SU-DHL-6 (cell line): Measurements from ENCODE around the gene VENTX.
"Not testable (repeated sequence)": the region's sequence is repeated elsewhere in the genome, so short reads cannot be mapped to it uniquely, and the experiment has no call there.

Experiments used
- H2AFZ ChIP-seq: fragments of 200-600 bp; sonication (generic); 2 replicates; pipeline ENCODE4 v1.6.1; 2014; ENCODE audit warnings: low read depth, mild to moderate bottlenecking, moderate library complexity, mixed read lengths, antibody characterized with exemption, low read length; ENCODE audit not compliant: severe bottlenecking
- H3F3A ChIP-seq: fragments of 200-600 bp; shearing (Covaris generic); 2 replicates; pipeline ENCODE4 v1.6.0; 2016; ENCODE audit warnings: antibody characterized with exemption, mild to moderate bottlenecking; ENCODE audit not compliant: insufficient read depth
- H3K27ac ChIP-seq: fragments of 200-600 bp; sonication (generic); 2 replicates; pipeline ENCODE4 v1.5.1; 2016; ENCODE audit warnings: low read depth, mild to moderate bottlenecking, low read length, moderate library complexity, mixed read lengths
- H3K27me3 ChIP-seq: fragments of 200-600 bp; sonication (generic), shearing (Covaris generic); 2 replicates; pipeline ENCODE4 v1.6.0; 2014; ENCODE audit warnings: mild to moderate bottlenecking, low read length
- H3K36me3 ChIP-seq: fragments of 200-600 bp; sonication (generic); 2 replicates; pipeline ENCODE4 v1.6.1; 2014; ENCODE audit warnings: mild to moderate bottlenecking, low read length, mixed read lengths
- H3K4me2 ChIP-seq: fragments of 300-600, 200-600 bp; shearing (Covaris generic), sonication (generic); 2 replicates; pipeline ENCODE4 v1.6.0; 2014; ENCODE audit warnings: low read length, low read depth, mild to moderate bottlenecking; ENCODE audit not compliant: poor library complexity, severe bottlenecking
- H3K4me3 ChIP-seq: fragments of 200-600 bp; sonication (generic); 2 replicates; pipeline ENCODE4 v1.5.1; 2014; ENCODE audit warnings: antibody characterized with exemption, low read length, mild to moderate bottlenecking, mixed read lengths; ENCODE audit not compliant: insufficient read depth, poor library complexity, severe bottlenecking
- H3K79me2 ChIP-seq: fragments of 200-600 bp; sonication (generic); 2 replicates; pipeline ENCODE4 v1.6.1; 2014; ENCODE audit warnings: mild to moderate bottlenecking, low read length, moderate library complexity; ENCODE audit not compliant: insufficient read depth
- H3K9ac ChIP-seq: fragments of 200-600 bp; sonication (generic); 2 replicates; pipeline ENCODE4 v1.7.0; 2014; ENCODE audit warnings: mild to moderate bottlenecking, low read length
- H3K9me2 ChIP-seq: fragments of 200-600 bp; sonication (generic); replicated peaks from 2 replicates; pipeline ENCODE4 v1.6.1; 2014; ENCODE audit warnings: low read length; ENCODE audit not compliant: insufficient read depth
- H3K9me3 ChIP-seq: fragments of 200-600 bp; sonication (generic); 2 replicates; pipeline ENCODE4 v1.6.1; 2014; ENCODE audit warnings: low read length, mixed read lengths; ENCODE audit not compliant: insufficient read depth
- H4K20me1 ChIP-seq: fragments of 200-600 bp; sonication (generic); 2 replicates; pipeline ENCODE4 v1.6.1; 2014; ENCODE audit warnings: low read depth, mild to moderate bottlenecking, antibody characterized with exemption, low read length, moderate library complexity, mixed read lengths
- CTCF ChIP-seq: fragments of 200-600 bp; sonication (generic); IDR thresholded peaks from one replicate; pipeline ENCODE4 v1.5.1; 2017; ENCODE audit warnings: antibody characterized with exemption, mild to moderate bottlenecking, low read length, moderate library complexity; ENCODE audit not compliant: insufficient read depth, poor library complexity, severe bottlenecking
- EZH2phosphoT487 ChIP-seq: fragments of 200-600 bp; sonication (generic), shearing (Covaris generic); conservative IDR thresholded peaks from 2 replicates; pipeline ENCODE4 v1.6.1; 2018; ENCODE audit warnings: mild to moderate bottlenecking, antibody characterized with exemption, low read length, moderate library complexity, mixed read lengths

Gene VENTX

GRCh38 chr10:133218891-133219290 is 18.8 kb upstream of the VENTX start:
- Histone ChIP-seq H3K36me3 (no peaks in the 10 kb centered on the region), H3K79me2 (no peaks in the 10 kb centered on the region), H3F3A (no peaks in the 10 kb centered on the region), H3K4me2 (no peak overlapping the region), H3K27me3 (no peaks in the 10 kb centered on the region), H3K9ac (no peak overlapping the region), H3K27ac (no peak overlapping the region), H4K20me1 (no peaks in the 10 kb centered on the region), H2AFZ (no peak overlapping the region), H3K9me3 (no peaks in the 10 kb centered on the region), H3K4me3 (no peak overlapping the region), H3K9me2 (no peaks in the 10 kb centered on the region)
- TF ChIP-seq CTCF (no peak), EZH2phosphoT487 (no peak)

GRCh38 chr10:133219782-133220181 is 17.9 kb upstream of the VENTX start:
- no peaks in the 10 kb centered on the region for H3K9me3 ChIP-seq
- H4K20me1 ChIP-seq, result no peaks in the 10 kb centered on the region
- no peaks in the 10 kb centered on the region for H3K36me3 ChIP-seq
- H3K4me3 ChIP-seq, result no peak overlapping the region
- H3K27me3 ChIP-seq, result no peaks in the 10 kb centered on the region
- H2AFZ ChIP-seq, result no peak overlapping the region
- H3K4me2 ChIP-seq, result no peak overlapping the region
- no peaks in the 10 kb centered on the region for H3K79me2 ChIP-seq
- H3K27ac ChIP-seq, result no peak overlapping the region
- no peaks in the 10 kb centered on the region for H3K9me2 ChIP-seq
- no peak for TF ChIP-seq CTCF
- TF ChIP-seq EZH2phosphoT487, result no peak
- no peak overlapping the region for H3K9ac ChIP-seq
- H3F3A ChIP-seq, result no peaks in the 10 kb centered on the region

GRCh38 chr10:133221331-133221730 is 16.3 kb upstream of the VENTX start:
- no peak overlapping the region for H3K27ac ChIP-seq
- no peak overlapping the region for H2AFZ ChIP-seq
- no peak overlapping the region for H3K9ac ChIP-seq
- no peaks in the 10 kb centered on the region for H4K20me1 ChIP-seq
- no peaks in the 10 kb centered on the region for H3K9me3 ChIP-seq
- H3K9me2 ChIP-seq, result no peaks in the 10 kb centered on the region
- no peaks in the 10 kb centered on the region for H3K36me3 ChIP-seq
- H3F3A ChIP-seq, result no peaks in the 10 kb centered on the region
- no peak overlapping the region for H3K4me2 ChIP-seq
- H3K79me2 ChIP-seq, result no peaks in the 10 kb centered on the region
- H3K4me3 ChIP-seq, result no peak overlapping the region
- no peak for TF ChIP-seq CTCF
- no peak for TF ChIP-seq EZH2phosphoT487
- H3K27me3 ChIP-seq, result no peaks in the 10 kb centered on the region

- H3K9me2 ChIP-seq, H3K4me2 ChIP-seq, H3K4me3 ChIP-seq, H2AFZ ChIP-seq, H3K27me3 ChIP-seq, H3K36me3 ChIP-seq, H3K9me3 ChIP-seq, H3K79me2 ChIP-seq, H3F3A ChIP-seq, H4K20me1 ChIP-seq, H3K9ac ChIP-seq, H3K27ac ChIP-seq: not testable (repeated sequence)
Observed at GRCh38 chr10:133221756-133222155, 15.9 kb upstream of the VENTX start.
